A673 (cell line): Measurements from ENCODE around the gene NF1.
A peak's percentile ranks its signal among the peaks of the same experiment; 100 is the strongest.

Experiments used
- EZH2 ChIP-seq: fragments of 200-600 bp; sonication (generic); IDR thresholded peaks from 2 replicates; pipeline ENCODE4 v1.6.1; 2017; ENCODE audit warnings: borderline replicate concordance, low read depth, mild to moderate bottlenecking, mixed read lengths, antibody characterized with exemption, low read length; ENCODE audit not compliant: poor library complexity, severe bottlenecking
- TF ChIP-seq, protein P1 (sequence below): fragments of 300-800, 200-600 bp; sonication (generic); conservative IDR thresholded peaks from 2 replicates; pipeline ENCODE4 v1.5.1; 2017; ENCODE audit warnings: low read depth, mild to moderate bottlenecking, antibody characterized with exemption, low read length, moderate library complexity, mixed read lengths

GRCh38 chr17:31389657-31390381, 295.0 kb downstream of the NF1 start:
- TF ChIP-seq, protein P1, sequence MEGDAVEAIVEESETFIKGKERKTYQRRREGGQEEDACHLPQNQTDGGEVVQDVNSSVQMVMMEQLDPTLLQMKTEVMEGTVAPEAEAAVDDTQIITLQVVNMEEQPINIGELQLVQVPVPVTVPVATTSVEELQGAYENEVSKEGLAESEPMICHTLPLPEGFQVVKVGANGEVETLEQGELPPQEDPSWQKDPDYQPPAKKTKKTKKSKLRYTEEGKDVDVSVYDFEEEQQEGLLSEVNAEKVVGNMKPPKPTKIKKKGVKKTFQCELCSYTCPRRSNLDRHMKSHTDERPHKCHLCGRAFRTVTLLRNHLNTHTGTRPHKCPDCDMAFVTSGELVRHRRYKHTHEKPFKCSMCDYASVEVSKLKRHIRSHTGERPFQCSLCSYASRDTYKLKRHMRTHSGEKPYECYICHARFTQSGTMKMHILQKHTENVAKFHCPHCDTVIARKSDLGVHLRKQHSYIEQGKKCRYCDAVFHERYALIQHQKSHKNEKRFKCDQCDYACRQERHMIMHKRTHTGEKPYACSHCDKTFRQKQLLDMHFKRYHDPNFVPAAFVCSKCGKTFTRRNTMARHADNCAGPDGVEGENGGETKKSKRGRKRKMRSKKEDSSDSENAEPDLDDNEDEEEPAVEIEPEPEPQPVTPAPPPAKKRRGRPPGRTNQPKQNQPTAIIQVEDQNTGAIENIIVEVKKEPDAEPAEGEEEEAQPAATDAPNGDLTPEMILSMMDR, result 0 out of 2 replicates have a peak, but pooled peaks have one; percentile 2
- TF ChIP-seq EZH2, result no peak
